ENCODE measurements around the gene APOC3. TPM values are rescaled to one million over a fixed set of nuclear protein-coding genes. Genes with fewer than 3 reads are reported as not detected.

The APOC3 gene
- not detected for polyA plus RNA-seq (2012; ENCODE audit: insufficient read length, low read depth)

- TF ChIP-seq FOXP2 (optimal IDR thresholded peaks at IDR 0.05; ENCODE audit: borderline replicate concordance, extremely low read depth, extremely low read length, insufficient read depth) (no peak), SIN3A (IDR thresholded peaks at IDR 0.05; ENCODE audit: borderline replicate concordance, insufficient read depth, low read length) (no peak), REST (IDR thresholded peaks at IDR 0.05; ENCODE audit: insufficient read depth in 1 of 2, low read depth in 2 of 2, low read length in 2 of 2) (no peak), TAF1 (IDR thresholded peaks at IDR 0.05; ENCODE audit: borderline replicate concordance, insufficient read depth, low read length) (no peak), POLR2AphosphoS5 (IDR thresholded peaks at IDR 0.05; ENCODE audit: low read depth, low read length) (no peak)
Measured at GRCh38 chr11:116829525-116830183, at the start of gene APOC3. Gene APOC3, plus strand, starts transcription at chr11:116829907. Its CDS starts 676 bp downstream, at chr11:116830583.

- TF ChIP-seq FOXP2 (optimal IDR thresholded peaks at IDR 0.05; ENCODE audit: borderline replicate concordance, extremely low read depth, extremely low read length, insufficient read depth) (no peak), SIN3A (IDR thresholded peaks at IDR 0.05; ENCODE audit: borderline replicate concordance, insufficient read depth, low read length) (no peak), TAF1 (IDR thresholded peaks at IDR 0.05; ENCODE audit: borderline replicate concordance, insufficient read depth, low read length) (no peak), POLR2AphosphoS5 (IDR thresholded peaks at IDR 0.05; ENCODE audit: low read depth, low read length) (no peak), REST (IDR thresholded peaks at IDR 0.05; ENCODE audit: insufficient read depth in 1 of 2, low read depth in 2 of 2, low read length in 2 of 2) (no peak)
Measured at GRCh38 chr11:116782728-116783127, 47.0 kb upstream of the APOC3 start.

- TF ChIP-seq TAF1 (IDR thresholded peaks at IDR 0.05; ENCODE audit: borderline replicate concordance, insufficient read depth, low read length) (no peak), SIN3A (IDR thresholded peaks at IDR 0.05; ENCODE audit: borderline replicate concordance, insufficient read depth, low read length) (no peak), REST (IDR thresholded peaks at IDR 0.05; ENCODE audit: insufficient read depth in 1 of 2, low read depth in 2 of 2, low read length in 2 of 2) (no peak), FOXP2 (optimal IDR thresholded peaks at IDR 0.05; ENCODE audit: borderline replicate concordance, extremely low read depth, extremely low read length, insufficient read depth) (no peak), POLR2AphosphoS5 (IDR thresholded peaks at IDR 0.05; ENCODE audit: low read depth, low read length) (no peak)
Measured at GRCh38 chr11:116786326-116786725, 43.4 kb upstream of the APOC3 start.

- TF ChIP-seq FOXP2 (optimal IDR thresholded peaks at IDR 0.05; ENCODE audit: borderline replicate concordance, extremely low read depth, extremely low read length, insufficient read depth) (no peak), SIN3A (IDR thresholded peaks at IDR 0.05; ENCODE audit: borderline replicate concordance, insufficient read depth, low read length) (no peak), REST (IDR thresholded peaks at IDR 0.05; ENCODE audit: insufficient read depth in 1 of 2, low read depth in 2 of 2, low read length in 2 of 2) (no peak)
Measured at GRCh38 chr11:116786966-116787365, 42.7 kb upstream of the APOC3 start.

All from PFSK-1 (cell line).